AG10803 (cell line): ENCODE measurements around the gene MEIS1.

Experiments
- DNase-seq: peaks from one replicate; pipeline ENCODE4 v3.0.0; 2010; ENCODE audit warnings: low read depth
- H3K4me3 ChIP-seq: 2 replicates; pipeline ENCODE4 v1.5.1; 2011; ENCODE audit warnings: mild to moderate bottlenecking, low read length, control low read depth
- CTCF ChIP-seq: conservative IDR thresholded peaks from 2 replicates; pipeline ENCODE4 v1.5.1; 2011; ENCODE audit warnings: mild to moderate bottlenecking, low read length, control low read depth, inconsistent platforms

The MEIS1 gene

GRCh38 chr2:66462501-66462825 lies 27.5 kb downstream of the MEIS1 start:
- no peak for DNase-seq
- TF ChIP-seq CTCF = no peak
- no peak overlapping the region for H3K4me3 ChIP-seq

- no peak overlapping the region for H3K4me3 ChIP-seq
- no peak for DNase-seq
- no peak for TF ChIP-seq CTCF
These were observed 28.4 kb downstream of the MEIS1 start for GRCh38 chr2:66463206-66463755.

DNA sequence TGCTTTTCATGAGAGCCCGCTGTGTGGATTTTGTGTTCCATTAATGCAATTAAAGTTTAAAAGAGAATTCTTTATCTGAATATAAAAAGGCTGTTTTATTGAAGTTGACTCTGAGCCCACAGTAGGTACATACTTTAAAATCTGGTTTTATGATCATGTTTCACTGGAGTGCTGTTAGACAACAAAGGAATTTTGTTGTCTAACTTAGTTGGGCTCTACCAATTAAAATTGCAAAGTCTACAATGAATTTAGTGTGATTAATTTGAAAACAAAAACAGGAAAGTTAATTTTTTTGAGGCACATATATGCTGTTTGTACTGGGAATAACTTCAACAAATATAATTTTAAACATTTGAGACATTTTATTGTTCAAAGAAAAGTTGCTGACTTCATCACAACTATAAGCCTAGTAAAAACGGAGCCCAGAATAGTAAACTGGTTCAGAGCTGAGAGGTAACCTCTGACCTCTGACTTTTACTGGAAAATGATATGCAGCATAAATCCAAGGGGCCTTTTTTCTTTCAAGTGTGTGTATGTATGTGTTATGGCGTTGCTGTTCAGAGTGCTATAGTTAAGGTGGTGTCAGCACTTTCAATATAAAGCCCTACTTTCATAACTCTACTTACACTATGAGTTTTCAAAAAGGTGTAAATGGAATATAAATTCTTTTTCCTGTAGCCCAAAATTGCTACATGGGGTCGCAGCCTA lies 30.2 kb downstream of the MEIS1 start:
- H3K4me3 ChIP-seq = no peak overlapping the region
- DNase-seq = no peak

GRCh38 chr2:66466433-66466832 lies 31.5 kb downstream of the MEIS1 start:
- DNase-seq = no peak
- TF ChIP-seq CTCF = no peak
- no peak overlapping the region for H3K4me3 ChIP-seq

More for the DNA sequence above, 30.2 kb downstream of the MEIS1 start:
- TF ChIP-seq CTCF = no peak

DNA sequence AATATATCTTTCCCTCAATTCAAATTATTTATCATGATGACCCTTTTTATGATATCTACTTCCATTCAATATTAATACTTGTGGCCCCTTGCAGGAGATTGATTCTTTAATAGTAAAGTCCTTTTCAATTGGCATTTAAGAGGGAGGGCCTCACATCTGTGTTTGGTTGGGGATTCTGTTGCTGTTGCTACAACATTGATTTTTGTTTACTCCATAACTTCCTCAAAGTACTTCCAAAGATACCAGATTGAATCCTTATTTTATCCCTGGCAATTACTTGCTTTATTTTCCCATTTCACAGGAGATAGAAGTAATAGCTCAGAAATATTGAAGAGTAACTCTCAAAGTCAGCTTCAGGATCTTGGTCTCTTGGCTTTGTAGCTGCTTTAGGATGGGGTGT lies 32.8 kb downstream of the MEIS1 start:
- no peak overlapping the region for H3K4me3 ChIP-seq
- DNase-seq = no peak
- no peak for TF ChIP-seq CTCF

DNA sequence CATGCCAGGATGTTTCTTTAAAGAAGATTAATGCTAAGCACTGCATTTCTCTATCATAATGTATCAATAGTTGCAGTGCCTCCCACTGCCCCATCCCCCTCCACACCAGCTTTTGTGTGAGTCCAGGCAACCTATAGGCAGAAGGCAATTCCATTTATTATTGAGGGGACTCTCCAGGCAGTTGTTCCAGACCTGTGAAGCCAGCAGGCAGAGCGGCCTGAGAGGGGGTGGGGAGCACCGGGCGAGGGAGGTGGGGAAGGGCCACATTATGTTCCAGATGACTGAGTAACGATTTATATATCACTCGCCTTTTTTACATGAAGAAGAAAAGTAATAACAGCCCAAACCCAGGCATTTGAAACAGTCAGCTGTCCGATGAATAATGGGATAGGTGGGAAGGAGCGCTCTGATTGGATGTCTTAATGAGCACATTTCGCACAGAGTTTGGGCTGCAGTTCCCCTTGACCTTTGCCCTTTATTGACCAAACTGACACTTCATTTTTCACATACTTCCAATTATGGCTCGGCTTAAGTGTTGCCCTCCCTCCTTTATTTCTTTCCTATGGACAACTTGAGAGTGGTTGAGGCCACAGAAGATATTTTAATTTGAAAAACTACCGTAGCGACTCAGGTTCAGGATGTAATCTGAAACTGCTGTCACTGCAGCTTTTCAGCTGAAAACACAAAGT lies 34.4 kb downstream of the MEIS1 start:
- no peak overlapping the region for H3K4me3 ChIP-seq
- TF ChIP-seq CTCF = no peak

GRCh38 chr2:66470199-66470598 lies 35.3 kb downstream of the MEIS1 start:
- DNase-seq = no peak
- no peak overlapping the region for H3K4me3 ChIP-seq

More for the DNA sequence above, 34.4 kb downstream of the MEIS1 start:
- no peak for DNase-seq

More at GRCh38 chr2:66470199-66470598, 35.3 kb downstream of the MEIS1 start:
- TF ChIP-seq CTCF = no peak
